Liver (tissue), 9 donors: ENCODE results near the gene SERPINI1. TPM values are rescaled to one million over a fixed set of nuclear protein-coding genes. Genes with fewer than 3 reads are reported as not detected.

Experiments
- DNase-seq: peaks from one replicate; pipeline ENCODE4 v3.0.0-alpha.2; 2017; ENCODE audit warnings: low spot score
- H3K27ac ChIP-seq, 2 donors: one replicate each; pipeline ENCODE4 v1.7.0; 2013; ENCODE audit warnings: inconsistent platforms in 2 of 2, low read length in 2 of 2, control low read depth in 1 of 2, low read depth in 1 of 2, mild to moderate bottlenecking in 1 of 2
- H3K27me3 ChIP-seq, 4 donors: one replicate each; pipeline versions ENCODE4 v1.6.1 to v1.7.0; 2013; ENCODE audit warnings: low read length in 3 of 4, inconsistent platforms in 1 of 4, mild to moderate bottlenecking in 1 of 4, moderate library complexity in 1 of 4; ENCODE audit not compliant: control insufficient read depth in 4 of 4, insufficient read depth in 4 of 4
- H3K36me3 ChIP-seq, 4 donors: one replicate each; pipeline versions ENCODE4 v1.6.1 to v1.7.0; 2013; ENCODE audit warnings: low read length in 3 of 4, mild to moderate bottlenecking in 3 of 4, low read depth in 1 of 4, moderate library complexity in 1 of 4; ENCODE audit not compliant: control insufficient read depth in 4 of 4, insufficient read depth in 3 of 4
- H3K4me1 ChIP-seq, 4 donors: one replicate each; pipeline versions ENCODE4 v1.6.1 to v1.7.0; 2013; ENCODE audit warnings: low read length in 3 of 4, mild to moderate bottlenecking in 3 of 4, moderate library complexity in 1 of 4; ENCODE audit not compliant: control insufficient read depth in 4 of 4, insufficient read depth in 4 of 4
- H3K4me3 ChIP-seq, 3 donors: one replicate each; pipeline versions ENCODE4 v1.6.1 to v1.7.0; 2013; ENCODE audit warnings: low read length in 3 of 3, control low read depth in 1 of 3, low read depth in 1 of 3, mild to moderate bottlenecking in 1 of 3
- H3K9ac ChIP-seq, 2 donors: one replicate each; pipeline ENCODE4 v1.7.0; 2013; ENCODE audit warnings: low read length in 2 of 2, mild to moderate bottlenecking in 2 of 2, moderate library complexity in 2 of 2, control low read depth in 1 of 2, low read depth in 1 of 2
- H3K9me3 ChIP-seq, 4 donors: one replicate each; pipeline versions ENCODE4 v1.6.1 to v1.7.0; 2013; ENCODE audit warnings: low read length in 3 of 4; ENCODE audit not compliant: control insufficient read depth in 4 of 4
- EGR1 ChIP-seq, 2 donors: IDR thresholded peaks; 2 replicates each; pipeline ENCODE4 v1.6.1; 2016 to 2018; ENCODE audit warnings: antibody characterized with exemption in 2 of 2, low read depth in 2 of 2
- FOXA1 ChIP-seq: IDR thresholded peaks from 2 replicates; pipeline ENCODE4 v1.6.1; 2016; ENCODE audit warnings: antibody characterized with exemption
- FOXA2 ChIP-seq: IDR thresholded peaks from 2 replicates; pipeline ENCODE4 v1.6.1; 2016; ENCODE audit warnings: antibody characterized with exemption
- GABPA ChIP-seq, 2 donors: IDR thresholded peaks in 1 of 2; conservative IDR thresholded peaks in 1 of 2; 2 replicates each; pipeline ENCODE4 v1.6.1; 2016; ENCODE audit warnings: antibody characterized with exemption in 2 of 2, mild to moderate bottlenecking in 1 of 2, moderate library complexity in 1 of 2
- HNF4A ChIP-seq, 2 donors: conservative IDR thresholded peaks; 2 replicates each; pipeline ENCODE4 v1.6.1; 2016; ENCODE audit warnings: antibody characterized with exemption in 2 of 2, mild to moderate bottlenecking in 2 of 2
- HNF4G ChIP-seq: IDR thresholded peaks from 2 replicates; pipeline ENCODE4 v1.6.1; 2016; ENCODE audit warnings: antibody characterized with exemption
- JUND ChIP-seq, 2 donors: IDR thresholded peaks; 2 replicates each; pipeline ENCODE4 v1.6.1; 2016; ENCODE audit warnings: antibody characterized with exemption in 2 of 2
- NR2F2 ChIP-seq: IDR thresholded peaks from 2 replicates; pipeline ENCODE4 v1.6.1; 2016; ENCODE audit warnings: antibody characterized with exemption
- RAD21 ChIP-seq, 2 donors: IDR thresholded peaks; 2 replicates each; pipeline ENCODE4 v1.6.1; 2016; ENCODE audit warnings: antibody characterized with exemption in 2 of 2, mild to moderate bottlenecking in 2 of 2
- RXRA ChIP-seq, 2 donors: IDR thresholded peaks; 2 replicates each; pipeline ENCODE4 v1.6.1; 2017 to 2018; ENCODE audit warnings: antibody characterized with exemption in 2 of 2, mild to moderate bottlenecking in 1 of 2
- SP1 ChIP-seq: IDR thresholded peaks from 2 replicates; pipeline ENCODE4 v1.6.1; 2018; ENCODE audit warnings: antibody characterized with exemption, mild to moderate bottlenecking
- TAF1 ChIP-seq: conservative IDR thresholded peaks from 2 replicates; pipeline ENCODE4 v1.6.1; 2016; ENCODE audit warnings: antibody characterized with exemption, mild to moderate bottlenecking
- YY1 ChIP-seq: IDR thresholded peaks from 2 replicates; pipeline ENCODE4 v1.6.1; 2016; ENCODE audit warnings: antibody characterized with exemption, mild to moderate bottlenecking
- WGBS: extraction: QIAGEN DNeasy Blood & Tissue Kit; methylation state at CpG from one replicate; pipeline ENCODE4 v1.1.7; 2013; 5-methylcytosine and 5-hydroxymethylcytosine counted together
- polyA plus RNA-seq, 2 donors: library from polyadenylated mRNA; stranded (reverse) in 1 of 2; unstranded in 1 of 2; fragments of 200-250 nt in 1 of 2; fragments of >200 nt in 1 of 2; fragmentation: Nextera tagmentation in 1 of 2; extraction: Ambion mirVana in 1 of 2; gene quantifications; one replicate each; pipeline versions ENCODE4 v1.2.1 to v1.2.3, GENCODE V29; 2013 to 2015
- total RNA-seq, 2 donors: library from RNA; depleted of rRNA; stranded (reverse); fragments of >200 nt; gene quantifications; one replicate each; pipeline ENCODE4 v1.2.3, GENCODE V29; 2014
- TF ChIP-seq, protein P1 (sequence below): IDR thresholded peaks from 2 replicates; pipeline ENCODE4 v1.6.1; 2016; ENCODE audit warnings: antibody characterized with exemption
- TF ChIP-seq, protein P2 (sequence below): IDR thresholded peaks from 2 replicates; pipeline ENCODE4 v1.6.1; 2016; ENCODE audit warnings: antibody characterized with exemption, mild to moderate bottlenecking
- TF ChIP-seq, protein P3 (sequence below): fragments of 150-350 bp; IDR thresholded peaks from 2 replicates; pipeline ENCODE4 v1.5.1; 2017; ENCODE audit warnings: improper control_type of control experiment, low read depth, low read length; ENCODE audit not compliant: missing input control
- TF ChIP-seq, protein P4 (sequence below): IDR thresholded peaks from 2 replicates; pipeline ENCODE4 v1.6.1; 2016; ENCODE audit warnings: antibody characterized with exemption
- TF ChIP-seq, protein P5 (sequence below): IDR thresholded peaks from 2 replicates; pipeline ENCODE4 v1.6.1; 2016; ENCODE audit warnings: antibody characterized with exemption
- donor health status: healthy.
- donor health status: healthy.
- donor health status: healthy.
- donor health status: healthy.
- donor health status: healthy.

Gene SERPINI1
- total and polyA plus RNA-seq, 4 donors = 0.90 to 23.6 (median 1.9) TPM

DNA sequence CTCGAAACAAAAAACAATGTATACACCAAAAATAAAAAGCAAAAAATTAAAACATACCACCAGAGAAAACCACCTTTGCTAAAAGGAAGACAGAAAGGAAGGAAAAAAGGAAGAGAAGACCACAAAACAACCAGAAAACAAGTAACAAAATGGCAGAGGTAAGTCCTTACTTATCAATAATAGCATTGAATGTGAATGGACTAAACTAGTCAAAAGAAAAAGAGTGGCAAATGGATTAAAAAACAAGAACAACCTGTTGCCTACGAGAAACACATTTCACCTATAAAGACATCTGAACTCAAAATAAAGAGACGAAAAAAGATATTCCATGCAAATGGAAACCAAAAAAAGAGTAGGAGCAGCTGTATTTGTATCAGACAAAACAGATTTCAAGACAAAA, 23.1 kb upstream of the SERPINI1 start:
- no peak overlapping the region for H3K4me3 ChIP-seq
- H3K27ac ChIP-seq = no peak overlapping the region
- H3K9ac ChIP-seq = no peak overlapping the region
- H3K4me1 ChIP-seq = peaks cover 0 to 4% (median 1%) of the 10 kb centered on the region in 4 donors
- WGBS = 97% methylated on average over 3 of the region's 3 CpGs
- DNase-seq = no peak
- H3K27me3 ChIP-seq = no peaks in the 10 kb centered on the region
- H3K9me3 ChIP-seq = no peaks in the 10 kb centered on the region
- no peak for TF ChIP-seq RXRA (IDR thresholded peaks at IDR 0.05)
- TF ChIP-seq HNF4G = no peak
- TF ChIP-seq, protein P1, sequence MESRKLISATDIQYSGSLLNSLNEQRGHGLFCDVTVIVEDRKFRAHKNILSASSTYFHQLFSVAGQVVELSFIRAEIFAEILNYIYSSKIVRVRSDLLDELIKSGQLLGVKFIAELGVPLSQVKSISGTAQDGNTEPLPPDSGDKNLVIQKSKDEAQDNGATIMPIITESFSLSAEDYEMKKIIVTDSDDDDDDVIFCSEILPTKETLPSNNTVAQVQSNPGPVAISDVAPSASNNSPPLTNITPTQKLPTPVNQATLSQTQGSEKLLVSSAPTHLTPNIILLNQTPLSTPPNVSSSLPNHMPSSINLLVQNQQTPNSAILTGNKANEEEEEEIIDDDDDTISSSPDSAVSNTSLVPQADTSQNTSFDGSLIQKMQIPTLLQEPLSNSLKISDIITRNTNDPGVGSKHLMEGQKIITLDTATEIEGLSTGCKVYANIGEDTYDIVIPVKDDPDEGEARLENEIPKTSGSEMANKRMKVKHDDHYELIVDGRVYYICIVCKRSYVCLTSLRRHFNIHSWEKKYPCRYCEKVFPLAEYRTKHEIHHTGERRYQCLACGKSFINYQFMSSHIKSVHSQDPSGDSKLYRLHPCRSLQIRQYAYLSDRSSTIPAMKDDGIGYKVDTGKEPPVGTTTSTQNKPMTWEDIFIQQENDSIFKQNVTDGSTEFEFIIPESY = no peak
- peaks cover 2 to 16% (median 12%) of the 10 kb centered on the region in 4 donors for H3K36me3 ChIP-seq

DNA sequence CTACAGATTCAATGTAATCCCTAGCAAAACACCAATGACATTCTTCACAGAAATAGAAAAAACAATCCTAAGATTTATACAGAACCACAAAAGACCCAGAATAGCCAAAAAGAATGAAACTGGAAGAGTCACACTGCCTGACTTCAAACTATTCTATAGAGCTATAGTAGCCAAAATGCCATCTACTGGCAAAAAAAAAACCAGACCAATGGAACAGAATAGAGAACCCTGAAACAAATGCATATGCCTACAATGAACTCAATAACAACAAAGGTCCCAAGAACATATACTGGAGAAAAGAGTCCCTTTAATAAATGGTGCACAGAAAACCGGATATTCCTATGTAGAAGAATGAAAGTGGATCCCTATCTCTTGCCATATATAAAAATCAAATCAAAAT, 20.6 kb upstream of the SERPINI1 start:
- H3K9me3 ChIP-seq = no peaks in the 10 kb centered on the region
- H3K36me3 ChIP-seq = peaks cover 8 to 19% (median 14%) of the 10 kb centered on the region in 4 donors
- peaks cover 0 to 4% (median 2%) of the 10 kb centered on the region in 4 donors for H3K4me1 ChIP-seq
- H3K9ac ChIP-seq = no peak overlapping the region
- 99% methylated on average over 1 of the region's 1 CpG for whole genome bisulfite sequencing
- no peak overlapping the region for H3K27ac ChIP-seq
- no peak overlapping the region for H3K4me3 ChIP-seq
- no peaks in the 10 kb centered on the region for H3K27me3 ChIP-seq
- no peak for DNase-seq
- TF ChIP-seq RAD21 (IDR thresholded peaks at IDR 0.05) (no peak), FOXA1 (no peak), TAF1 (no peak), EGR1 (IDR thresholded peaks at IDR 0.05; ENCODE audit: low read depth in 2 of 2) (no peak), HNF4A (conservative IDR thresholded peaks at IDR 0.05) (no peak), NR2F2 (no peak), FOXA2 (no peak), HNF4G (no peak), SP1 (no peak), YY1 (no peak), GABPA (IDR thresholded peaks at IDR 0.05 in 1 of 2, conservative IDR thresholded peaks at IDR 0.05 in 1 of 2) (no peak), RXRA (IDR thresholded peaks at IDR 0.05) (no peak), JUND (IDR thresholded peaks at IDR 0.05) (no peak)
- TF ChIP-seq, protein P2, sequence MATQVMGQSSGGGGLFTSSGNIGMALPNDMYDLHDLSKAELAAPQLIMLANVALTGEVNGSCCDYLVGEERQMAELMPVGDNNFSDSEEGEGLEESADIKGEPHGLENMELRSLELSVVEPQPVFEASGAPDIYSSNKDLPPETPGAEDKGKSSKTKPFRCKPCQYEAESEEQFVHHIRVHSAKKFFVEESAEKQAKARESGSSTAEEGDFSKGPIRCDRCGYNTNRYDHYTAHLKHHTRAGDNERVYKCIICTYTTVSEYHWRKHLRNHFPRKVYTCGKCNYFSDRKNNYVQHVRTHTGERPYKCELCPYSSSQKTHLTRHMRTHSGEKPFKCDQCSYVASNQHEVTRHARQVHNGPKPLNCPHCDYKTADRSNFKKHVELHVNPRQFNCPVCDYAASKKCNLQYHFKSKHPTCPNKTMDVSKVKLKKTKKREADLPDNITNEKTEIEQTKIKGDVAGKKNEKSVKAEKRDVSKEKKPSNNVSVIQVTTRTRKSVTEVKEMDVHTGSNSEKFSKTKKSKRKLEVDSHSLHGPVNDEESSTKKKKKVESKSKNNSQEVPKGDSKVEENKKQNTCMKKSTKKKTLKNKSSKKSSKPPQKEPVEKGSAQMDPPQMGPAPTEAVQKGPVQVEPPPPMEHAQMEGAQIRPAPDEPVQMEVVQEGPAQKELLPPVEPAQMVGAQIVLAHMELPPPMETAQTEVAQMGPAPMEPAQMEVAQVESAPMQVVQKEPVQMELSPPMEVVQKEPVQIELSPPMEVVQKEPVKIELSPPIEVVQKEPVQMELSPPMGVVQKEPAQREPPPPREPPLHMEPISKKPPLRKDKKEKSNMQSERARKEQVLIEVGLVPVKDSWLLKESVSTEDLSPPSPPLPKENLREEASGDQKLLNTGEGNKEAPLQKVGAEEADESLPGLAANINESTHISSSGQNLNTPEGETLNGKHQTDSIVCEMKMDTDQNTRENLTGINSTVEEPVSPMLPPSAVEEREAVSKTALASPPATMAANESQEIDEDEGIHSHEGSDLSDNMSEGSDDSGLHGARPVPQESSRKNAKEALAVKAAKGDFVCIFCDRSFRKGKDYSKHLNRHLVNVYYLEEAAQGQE = no peak
- TF ChIP-seq, protein P3, sequence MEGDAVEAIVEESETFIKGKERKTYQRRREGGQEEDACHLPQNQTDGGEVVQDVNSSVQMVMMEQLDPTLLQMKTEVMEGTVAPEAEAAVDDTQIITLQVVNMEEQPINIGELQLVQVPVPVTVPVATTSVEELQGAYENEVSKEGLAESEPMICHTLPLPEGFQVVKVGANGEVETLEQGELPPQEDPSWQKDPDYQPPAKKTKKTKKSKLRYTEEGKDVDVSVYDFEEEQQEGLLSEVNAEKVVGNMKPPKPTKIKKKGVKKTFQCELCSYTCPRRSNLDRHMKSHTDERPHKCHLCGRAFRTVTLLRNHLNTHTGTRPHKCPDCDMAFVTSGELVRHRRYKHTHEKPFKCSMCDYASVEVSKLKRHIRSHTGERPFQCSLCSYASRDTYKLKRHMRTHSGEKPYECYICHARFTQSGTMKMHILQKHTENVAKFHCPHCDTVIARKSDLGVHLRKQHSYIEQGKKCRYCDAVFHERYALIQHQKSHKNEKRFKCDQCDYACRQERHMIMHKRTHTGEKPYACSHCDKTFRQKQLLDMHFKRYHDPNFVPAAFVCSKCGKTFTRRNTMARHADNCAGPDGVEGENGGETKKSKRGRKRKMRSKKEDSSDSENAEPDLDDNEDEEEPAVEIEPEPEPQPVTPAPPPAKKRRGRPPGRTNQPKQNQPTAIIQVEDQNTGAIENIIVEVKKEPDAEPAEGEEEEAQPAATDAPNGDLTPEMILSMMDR = no peak
- TF ChIP-seq, protein P4, sequence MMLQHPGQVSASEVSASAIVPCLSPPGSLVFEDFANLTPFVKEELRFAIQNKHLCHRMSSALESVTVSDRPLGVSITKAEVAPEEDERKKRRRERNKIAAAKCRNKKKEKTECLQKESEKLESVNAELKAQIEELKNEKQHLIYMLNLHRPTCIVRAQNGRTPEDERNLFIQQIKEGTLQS = no peak
- TF ChIP-seq, protein P1 = no peak
- TF ChIP-seq, protein P5, sequence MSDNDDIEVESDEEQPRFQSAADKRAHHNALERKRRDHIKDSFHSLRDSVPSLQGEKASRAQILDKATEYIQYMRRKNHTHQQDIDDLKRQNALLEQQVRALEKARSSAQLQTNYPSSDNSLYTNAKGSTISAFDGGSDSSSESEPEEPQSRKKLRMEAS = no peak
